LNCAP (cell line): ENCODE results near the gene SANBR.

Source experiments
- TF ChIP-seq, protein P1 (sequence below): fragments of 450-650 bp; IDR thresholded peaks from 2 replicates; pipeline ENCODE4 v1.5.1; 2017; ENCODE audit warnings: mild to moderate bottlenecking

Gene SANBR

GRCh38 chr2:61021228-61021660, 44.4 kb upstream of the SANBR start:
- TF ChIP-seq, protein P1, sequence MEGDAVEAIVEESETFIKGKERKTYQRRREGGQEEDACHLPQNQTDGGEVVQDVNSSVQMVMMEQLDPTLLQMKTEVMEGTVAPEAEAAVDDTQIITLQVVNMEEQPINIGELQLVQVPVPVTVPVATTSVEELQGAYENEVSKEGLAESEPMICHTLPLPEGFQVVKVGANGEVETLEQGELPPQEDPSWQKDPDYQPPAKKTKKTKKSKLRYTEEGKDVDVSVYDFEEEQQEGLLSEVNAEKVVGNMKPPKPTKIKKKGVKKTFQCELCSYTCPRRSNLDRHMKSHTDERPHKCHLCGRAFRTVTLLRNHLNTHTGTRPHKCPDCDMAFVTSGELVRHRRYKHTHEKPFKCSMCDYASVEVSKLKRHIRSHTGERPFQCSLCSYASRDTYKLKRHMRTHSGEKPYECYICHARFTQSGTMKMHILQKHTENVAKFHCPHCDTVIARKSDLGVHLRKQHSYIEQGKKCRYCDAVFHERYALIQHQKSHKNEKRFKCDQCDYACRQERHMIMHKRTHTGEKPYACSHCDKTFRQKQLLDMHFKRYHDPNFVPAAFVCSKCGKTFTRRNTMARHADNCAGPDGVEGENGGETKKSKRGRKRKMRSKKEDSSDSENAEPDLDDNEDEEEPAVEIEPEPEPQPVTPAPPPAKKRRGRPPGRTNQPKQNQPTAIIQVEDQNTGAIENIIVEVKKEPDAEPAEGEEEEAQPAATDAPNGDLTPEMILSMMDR: no peak

DNA sequence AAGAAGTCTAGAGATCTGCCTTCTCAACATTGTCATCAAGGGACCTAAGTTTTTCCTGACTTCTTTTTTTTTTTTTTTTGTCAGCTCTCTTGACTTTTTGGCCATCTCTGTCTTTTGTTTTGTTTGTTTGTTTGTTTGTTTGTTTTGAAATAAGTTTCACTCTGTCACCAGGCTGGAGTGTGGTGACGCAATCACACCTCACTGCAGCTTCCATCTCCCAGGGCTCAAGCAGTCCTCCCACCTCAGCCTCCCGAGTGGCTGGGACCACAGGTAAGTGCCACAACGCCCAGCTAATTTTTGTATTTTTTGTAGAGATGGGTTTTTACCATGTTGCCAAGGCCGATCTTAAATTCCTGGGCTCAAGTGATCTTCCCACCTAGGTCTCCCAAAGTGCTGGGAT, 42.0 kb upstream of the SANBR start:
- TF ChIP-seq, protein P1: no peak

DNA sequence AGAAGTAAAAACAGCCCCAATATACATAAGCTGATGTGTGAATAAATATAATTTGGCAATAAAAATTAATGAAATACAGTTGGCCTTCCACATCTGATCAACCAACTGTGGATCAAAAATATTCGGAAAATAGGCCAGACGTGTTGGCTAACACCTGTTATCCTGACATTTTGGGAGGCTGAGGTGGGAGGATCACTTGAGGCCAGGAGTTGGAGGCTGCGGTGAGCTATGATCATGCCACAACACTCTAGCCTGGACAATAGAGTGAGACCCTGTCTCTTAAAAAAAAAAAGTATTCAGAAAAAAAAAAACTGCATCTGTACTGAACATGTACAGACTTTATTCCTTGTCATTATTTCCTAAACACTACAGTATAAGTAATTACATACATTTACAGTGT, 36.1 kb upstream of the SANBR start:
- TF ChIP-seq, protein P1: no peak

GRCh38 chr2:61042807-61043206, 22.9 kb upstream of the SANBR start:
- TF ChIP-seq, protein P1: no peak

DNA sequence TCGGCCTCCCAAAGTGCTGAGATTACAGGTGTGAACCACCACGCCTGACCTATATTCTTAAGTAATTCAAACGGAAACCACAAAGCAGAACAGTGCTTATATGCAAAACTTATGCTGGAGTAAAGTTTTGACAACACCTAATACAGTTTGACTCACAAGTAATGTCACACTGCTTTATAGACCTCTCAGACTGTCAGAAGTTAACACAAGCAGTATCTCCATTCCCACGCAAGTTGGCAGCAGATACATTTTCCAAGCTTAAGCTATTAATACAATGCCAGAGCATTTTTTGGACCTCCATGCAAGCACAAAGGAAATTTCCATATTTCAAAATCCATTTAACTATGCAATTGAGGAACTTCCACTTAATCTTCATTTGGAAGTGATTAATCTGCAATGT, 21.0 kb upstream of the SANBR start:
- TF ChIP-seq, protein P1: no peak

GRCh38 chr2:61045226-61045625, 20.4 kb upstream of the SANBR start:
- TF ChIP-seq, protein P1: no peak

DNA sequence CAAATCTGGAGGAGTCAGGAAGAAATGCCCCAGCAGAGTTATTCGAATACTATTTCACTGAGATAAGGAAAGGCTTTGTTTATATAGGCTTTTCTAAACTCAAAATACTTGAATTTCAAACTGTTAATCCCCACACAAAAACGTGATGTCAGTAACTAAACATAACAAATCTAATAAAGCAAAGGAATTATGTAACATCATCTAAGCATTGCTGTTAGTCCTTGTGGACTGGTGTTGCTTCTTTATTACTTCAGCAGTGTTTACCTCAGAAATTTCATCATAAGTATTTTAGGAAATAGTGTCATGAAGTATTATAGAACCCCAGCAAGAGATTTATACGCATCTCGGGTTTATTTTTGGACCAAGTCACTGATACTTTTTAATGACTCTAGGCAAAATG, 19.7 kb upstream of the SANBR start:
- TF ChIP-seq, protein P1: no peak

GRCh38 chr2:61055557-61055956, 10.1 kb upstream of the SANBR start:
- TF ChIP-seq, protein P1: no peak
